SK-N-SH (cell line): ENCODE data around the gene ACTL10.

Experiments used
- CTCF ChIP-seq: fragments of 200-600 bp; sonication (generic); IDR thresholded peaks from 2 replicates; pipeline ENCODE4 v1.6.1; 2017; ENCODE audit warnings: antibody characterized with exemption, mild to moderate bottlenecking, moderate library complexity
- FOSL2 ChIP-seq: IDR thresholded peaks from 2 replicates; pipeline ENCODE4 v1.4.0; 2012; ENCODE audit warnings: low read depth, mild to moderate bottlenecking, moderate library complexity, borderline replicate concordance
- GABPA ChIP-seq: IDR thresholded peaks from 2 replicates; pipeline ENCODE4 v1.4.0; 2012; ENCODE audit warnings: low read depth, mild to moderate bottlenecking
- GATA2 ChIP-seq: sonication (generic); formaldehyde crosslinking; IDR thresholded peaks from 2 replicates; pipeline ENCODE4 v1.5.0; 2020; ENCODE audit warnings: mild to moderate bottlenecking, missing genetic modification reagents
- POLR2AphosphoS5 ChIP-seq: IDR thresholded peaks from 2 replicates; pipeline ENCODE4 v1.6.1; 2012; ENCODE audit warnings: low read depth, low read length
- SIN3A ChIP-seq: IDR thresholded peaks from 2 replicates; pipeline ENCODE4 v1.6.1; 2012; ENCODE audit warnings: low read depth, mild to moderate bottlenecking, low read length, moderate library complexity, borderline replicate concordance
- YY1 ChIP-seq: IDR thresholded peaks from 2 replicates; pipeline ENCODE4 v1.4.0; 2012; ENCODE audit warnings: low read depth, mild to moderate bottlenecking
- TF ChIP-seq, protein P1 (sequence below): IDR thresholded peaks from 2 replicates; pipeline ENCODE4 v1.4.0; 2012; ENCODE audit warnings: low read depth

DNA sequence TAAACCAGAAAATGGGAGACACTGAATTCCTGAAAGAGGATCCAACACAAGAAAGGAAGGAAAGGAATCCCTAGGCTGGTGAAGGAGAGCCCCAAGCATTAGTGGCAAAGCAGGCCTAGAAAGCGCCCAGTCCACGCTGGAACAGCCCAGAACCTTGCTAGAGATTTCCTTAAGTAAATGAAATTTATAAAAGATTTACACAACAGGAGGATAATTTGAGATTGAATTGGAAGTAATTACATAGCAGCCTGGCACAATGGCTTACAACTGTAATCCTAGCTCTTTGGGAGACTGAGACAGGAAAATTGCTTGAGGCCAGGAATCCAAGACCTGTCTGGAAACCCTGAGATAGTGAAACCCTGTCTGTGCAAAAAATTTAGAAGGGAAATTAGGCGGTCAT is 31.4 kb upstream of the ACTL10 start:
- TF ChIP-seq CTCF (no peak), GABPA (no peak), POLR2AphosphoS5 (no peak), YY1 (no peak), FOSL2 (no peak), SIN3A (no peak), GATA2 (no peak)
- TF ChIP-seq, protein P1, sequence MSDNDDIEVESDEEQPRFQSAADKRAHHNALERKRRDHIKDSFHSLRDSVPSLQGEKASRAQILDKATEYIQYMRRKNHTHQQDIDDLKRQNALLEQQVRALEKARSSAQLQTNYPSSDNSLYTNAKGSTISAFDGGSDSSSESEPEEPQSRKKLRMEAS = no peak
